Mesenchymal stem cell (in vitro differentiated cells and primary cell): ENCODE data around the gene CAPN9.
A peak's percentile ranks its signal among the peaks of the same experiment; 100 is the strongest.

ENCODE experiments used
- DNase-seq: peaks from one replicate; pipeline ENCODE4 v3.0.0-alpha.2; 2013
- H2AFZ ChIP-seq: one replicate; pipeline ENCODE4 v1.6.1; 2013; ENCODE audit warnings: low read depth, mild to moderate bottlenecking, control low read depth, inconsistent platforms, low read length, moderate library complexity
- H2AK5ac ChIP-seq: 2 replicates; pipeline ENCODE4 v1.6.1; 2013; ENCODE audit warnings: low read length, moderate library complexity, mild to moderate bottlenecking, inconsistent platforms; ENCODE audit not compliant: severe bottlenecking
- H2BK120ac ChIP-seq: one replicate; pipeline ENCODE4 v1.6.1; 2013; ENCODE audit warnings: low read depth, mild to moderate bottlenecking, inconsistent platforms, low read length, moderate library complexity
- H2BK12ac ChIP-seq, 2 experiments: one replicate each; pipeline ENCODE4 v1.6.1; 2013; ENCODE audit warnings: inconsistent platforms in 2 of 2, low read length in 2 of 2, mild to moderate bottlenecking in 2 of 2, moderate library complexity in 2 of 2, control low read depth in 1 of 2
- H2BK15ac ChIP-seq: one replicate; pipeline ENCODE4 v1.6.1; 2013; ENCODE audit warnings: mild to moderate bottlenecking, low read depth, inconsistent platforms; ENCODE audit not compliant: poor library complexity, severe bottlenecking
- H2BK5ac ChIP-seq: 2 replicates; pipeline ENCODE4 v1.6.1; 2013; ENCODE audit warnings: low read depth, mild to moderate bottlenecking, low read length, control low read depth, inconsistent platforms; ENCODE audit not compliant: poor library complexity, severe bottlenecking
- H3K14ac ChIP-seq, 2 experiments: one replicate each; pipeline ENCODE4 v1.6.1; 2013; ENCODE audit warnings: inconsistent platforms in 2 of 2, low read length in 2 of 2, control low read depth in 1 of 2, mild to moderate bottlenecking in 1 of 2, moderate library complexity in 1 of 2
- H3K18ac ChIP-seq, 2 experiments: one replicate each; pipeline ENCODE4 v1.6.1; 2013; ENCODE audit warnings: inconsistent platforms in 2 of 2, low read length in 2 of 2, control low read depth in 1 of 2, low read depth in 1 of 2, mild to moderate bottlenecking in 1 of 2
- H3K23ac ChIP-seq, 2 experiments: one replicate each; pipeline ENCODE4 v1.6.1; 2013; ENCODE audit warnings: inconsistent platforms in 2 of 2, low read length in 2 of 2, mild to moderate bottlenecking in 2 of 2, moderate library complexity in 2 of 2, control low read depth in 1 of 2
- H3K27ac ChIP-seq: 2 replicates; pipeline ENCODE4 v1.5.1; 2013; ENCODE audit warnings: mild to moderate bottlenecking, moderate library complexity, low read length, control low read depth, inconsistent platforms; ENCODE audit not compliant: poor library complexity, severe bottlenecking
- H3K27me3 ChIP-seq, 2 experiments: 2 replicates each; pipeline versions ENCODE4 v1.6.1 to v1.7.0; 2013; ENCODE audit warnings: low read length in 2 of 2, mild to moderate bottlenecking in 2 of 2, moderate library complexity in 2 of 2, control low read depth in 1 of 2, inconsistent platforms in 1 of 2; ENCODE audit not compliant: control insufficient read depth in 1 of 2, insufficient read depth in 1 of 2
- H3K36me3 ChIP-seq, 2 experiments: 2 replicates each; pipeline versions ENCODE4 v1.6.1 to v1.7.0; 2013; ENCODE audit warnings: low read length in 2 of 2, control low read depth in 1 of 2, inconsistent platforms in 1 of 2, low read depth in 1 of 2, mild to moderate bottlenecking in 1 of 2; ENCODE audit not compliant: insufficient read depth in 2 of 2, control insufficient read depth in 1 of 2
- H3K4ac ChIP-seq, 2 experiments: one replicate each; pipeline ENCODE4 v1.6.1; 2013; ENCODE audit warnings: inconsistent platforms in 2 of 2, low read length in 2 of 2, mild to moderate bottlenecking in 2 of 2, moderate library complexity in 2 of 2, control low read depth in 1 of 2, low read depth in 1 of 2
- H3K4me1 ChIP-seq: 2 replicates; pipeline ENCODE4 v1.6.1; 2013; ENCODE audit warnings: low read depth, low read length, control low read depth; ENCODE audit not compliant: control insufficient read depth, insufficient read depth
- H3K4me2 ChIP-seq: 2 replicates; pipeline ENCODE4 v1.6.1; 2013; ENCODE audit warnings: low read length, mild to moderate bottlenecking, inconsistent platforms; ENCODE audit not compliant: poor library complexity, severe bottlenecking
- H3K4me3 ChIP-seq, 2 experiments: 2 replicates each; pipeline versions ENCODE4 v1.5.1 to v1.7.0; 2013; ENCODE audit warnings: low read length in 2 of 2, mild to moderate bottlenecking in 2 of 2, control low read depth in 1 of 2, low read depth in 1 of 2; ENCODE audit not compliant: insufficient read depth in 1 of 2
- H3K79me1 ChIP-seq: replicated peaks from 2 replicates; pipeline ENCODE4 v1.6.1; 2013; ENCODE audit warnings: mild to moderate bottlenecking, control low read depth, low read length, inconsistent platforms; ENCODE audit not compliant: poor library complexity, severe bottlenecking
- H3K9ac ChIP-seq: 2 replicates; pipeline ENCODE4 v1.7.0; 2013; ENCODE audit warnings: mild to moderate bottlenecking, low read length, moderate library complexity
- H3K9me3 ChIP-seq: 2 replicates; pipeline ENCODE4 v1.7.0; 2013; ENCODE audit warnings: mild to moderate bottlenecking, low read length; ENCODE audit not compliant: control insufficient read depth
- H4K8ac ChIP-seq: one replicate; pipeline ENCODE4 v1.6.1; 2013; ENCODE audit warnings: inconsistent platforms, mild to moderate bottlenecking, low read length, moderate library complexity
- H4K91ac ChIP-seq: one replicate; pipeline ENCODE4 v1.6.1; 2013; ENCODE audit warnings: mild to moderate bottlenecking, low read length, inconsistent platforms
- WGBS: methylation state at CpG from one replicate; pipeline ENCODE4 v1.1.7; 2013; ENCODE audit warnings: mixed read lengths; 5-methylcytosine and 5-hydroxymethylcytosine counted together

Gene CAPN9

DNA sequence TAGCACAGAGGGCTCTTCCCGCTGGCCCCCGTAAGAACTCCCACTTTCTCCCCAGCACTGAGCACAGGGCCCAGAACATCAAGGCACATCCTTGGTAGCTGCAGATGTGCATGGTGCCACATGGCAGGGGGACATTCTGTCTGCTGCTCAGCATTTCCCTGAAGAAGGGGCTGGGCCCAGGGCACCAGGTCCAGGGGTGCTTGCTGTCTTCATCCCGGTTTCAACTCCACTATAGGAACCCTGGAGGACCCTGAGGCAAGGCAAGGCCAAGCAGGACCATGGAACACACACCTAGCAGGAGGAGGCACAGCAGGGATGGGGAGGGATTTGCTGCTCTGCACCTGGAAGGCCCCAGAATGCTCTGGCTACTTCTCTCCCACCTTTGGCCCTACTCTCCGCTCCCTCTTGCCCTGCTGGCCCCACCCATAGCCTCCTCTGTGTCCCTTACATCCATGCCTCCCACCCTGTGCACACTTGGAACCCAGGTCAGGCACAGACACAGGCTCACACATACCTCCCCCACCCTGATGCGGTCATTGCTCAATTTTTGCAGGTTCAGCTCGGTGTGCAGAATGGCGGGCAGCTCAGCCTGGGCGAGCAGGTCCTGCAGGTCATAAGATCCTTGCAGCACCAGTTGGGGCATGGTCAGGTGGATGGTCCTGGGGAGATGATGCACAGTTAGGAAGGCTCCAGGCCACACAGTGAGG is 43.4 kb upstream of the CAPN9 start:
- no peak overlapping the region for H2AFZ ChIP-seq
- no peaks in the 10 kb centered on the region for H3K9me3 ChIP-seq
- H4K8ac ChIP-seq: no peak overlapping the region
- no peaks in the 10 kb centered on the region for H3K36me3 ChIP-seq
- no peak overlapping the region for H2AK5ac ChIP-seq
- DNase-seq: no peak
- H3K4me2 ChIP-seq: no peak overlapping the region
- no peak overlapping the region for H4K91ac ChIP-seq
- H3K27me3 ChIP-seq: peaks cover 4 to 19% of the 10 kb centered on the region in 2 experiments
- H3K18ac ChIP-seq: no peak overlapping the region
- H3K14ac ChIP-seq: peak overlapping the region in 1 of 2 experiments; percentile 9
- no peak overlapping the region for H3K4me3 ChIP-seq
- H3K9ac ChIP-seq: no peak overlapping the region
- no peak overlapping the region for H2BK5ac ChIP-seq
- H2BK15ac ChIP-seq: no peak overlapping the region
- H3K23ac ChIP-seq: no peak overlapping the region
- H2BK120ac ChIP-seq: no peak overlapping the region
- H2BK12ac ChIP-seq: no peak overlapping the region
- WGBS: 95% methylated on average over 8 of the region's 8 CpGs
- H3K79me1 ChIP-seq: no peaks in the 10 kb centered on the region
- no peak overlapping the region for H3K4ac ChIP-seq
- H3K4me1 ChIP-seq: peaks cover 9% of the 10 kb centered on the region
- H3K27ac ChIP-seq: no peak overlapping the region

DNA sequence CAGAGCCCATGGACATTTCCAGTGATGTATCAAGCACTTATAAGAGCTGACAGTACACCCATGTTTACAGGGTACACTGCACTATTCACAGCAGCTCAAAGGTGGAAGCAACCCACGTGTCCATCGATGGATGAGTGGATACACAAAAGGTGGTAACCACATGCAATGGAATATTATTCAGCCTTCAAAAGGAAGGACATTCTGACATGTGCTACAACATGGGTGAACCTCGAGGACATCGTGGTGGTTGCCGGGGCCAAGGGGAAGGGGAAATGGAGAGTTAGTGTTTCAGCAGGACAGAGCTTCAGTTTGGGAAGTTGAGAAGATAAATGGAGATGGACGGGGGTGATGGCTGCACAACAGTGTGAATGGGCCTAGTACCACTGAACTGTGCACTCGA is 42.4 kb upstream of the CAPN9 start:
- Histone ChIP-seq H3K14ac (no peak overlapping the region), H3K4me2 (no peak overlapping the region), H3K79me1 (no peaks in the 10 kb centered on the region), H2BK5ac (no peak overlapping the region), H3K23ac (no peak overlapping the region), H2AFZ (no peak overlapping the region), H3K9ac (no peak overlapping the region), H2BK12ac (no peak overlapping the region), H3K4ac (no peak overlapping the region), H3K27me3 (peaks cover 4 to 20% of the 10 kb centered on the region in 2 experiments), H3K4me1 (peaks cover 9% of the 10 kb centered on the region), H3K36me3 (no peaks in the 10 kb centered on the region), H3K27ac (no peak overlapping the region), H3K9me3 (no peaks in the 10 kb centered on the region), H3K4me3 (no peak overlapping the region), H3K18ac (no peak overlapping the region), H2BK120ac (no peak overlapping the region), H4K91ac (no peak overlapping the region), H4K8ac (no peak overlapping the region), H2BK15ac (no peak overlapping the region), H2AK5ac (no peak overlapping the region)
- WGBS: 89% methylated on average over 6 of the region's 7 CpGs
- no peak for DNase-seq

DNA sequence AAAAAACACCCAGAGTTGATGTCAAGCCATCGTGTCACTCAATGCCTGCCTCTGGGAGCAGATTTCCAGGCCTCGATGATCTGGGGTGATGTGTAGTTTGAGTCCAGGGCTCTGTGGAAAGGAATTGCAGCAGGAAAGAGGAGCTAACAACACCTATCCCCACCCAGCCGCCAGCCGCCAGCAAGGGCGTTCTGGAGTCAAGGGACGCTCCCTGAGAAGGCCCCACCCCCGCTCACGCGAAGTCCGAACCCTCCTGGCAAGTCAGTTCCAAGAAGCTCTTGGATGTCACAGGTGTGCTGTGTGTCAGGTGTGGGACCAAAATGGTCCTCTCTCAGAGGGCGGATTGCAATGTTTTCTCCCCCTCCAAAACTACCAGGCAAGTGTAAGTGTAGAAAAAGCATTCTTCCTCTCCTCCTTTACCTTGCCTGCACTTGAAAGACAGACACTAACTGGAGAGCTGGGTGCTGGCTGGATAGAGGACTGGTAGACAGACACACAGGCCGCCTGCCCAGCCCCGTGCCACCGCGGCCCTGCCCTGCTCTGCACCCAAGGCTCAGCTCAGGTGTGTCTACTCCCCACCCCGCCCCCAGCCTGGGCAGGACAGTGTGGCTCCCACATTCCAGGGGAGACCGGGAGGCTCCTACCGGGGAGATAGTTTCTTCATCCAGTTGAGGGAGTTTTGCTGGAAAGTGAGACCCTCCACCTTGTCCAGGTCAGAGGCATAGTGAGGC is 41.7 kb upstream of the CAPN9 start:
- no peak overlapping the region for H3K27ac ChIP-seq
- no peak for DNase-seq
- no peak overlapping the region for H3K9ac ChIP-seq
- no peak overlapping the region for H4K91ac ChIP-seq
- H2BK15ac ChIP-seq: no peak overlapping the region
- H3K4me1 ChIP-seq: peaks cover 9% of the 10 kb centered on the region
- H3K14ac ChIP-seq: no peak overlapping the region
- H2AK5ac ChIP-seq: no peak overlapping the region
- no peaks in the 10 kb centered on the region for H3K79me1 ChIP-seq
- H3K4ac ChIP-seq: no peak overlapping the region
- no peak overlapping the region for H2AFZ ChIP-seq
- H4K8ac ChIP-seq: no peak overlapping the region
- 91% methylated on average over 16 of the region's 18 CpGs for WGBS
- H3K36me3 ChIP-seq: no peaks in the 10 kb centered on the region
- H3K23ac ChIP-seq: no peak overlapping the region
- H3K27me3 ChIP-seq: peaks cover 4 to 20% of the 10 kb centered on the region in 2 experiments
- H2BK5ac ChIP-seq: no peak overlapping the region
- no peak overlapping the region for H2BK12ac ChIP-seq
- no peak overlapping the region for H3K4me3 ChIP-seq
- H3K9me3 ChIP-seq: no peaks in the 10 kb centered on the region
- H3K18ac ChIP-seq: no peak overlapping the region
- H3K4me2 ChIP-seq: no peak overlapping the region
- no peak overlapping the region for H2BK120ac ChIP-seq

DNA sequence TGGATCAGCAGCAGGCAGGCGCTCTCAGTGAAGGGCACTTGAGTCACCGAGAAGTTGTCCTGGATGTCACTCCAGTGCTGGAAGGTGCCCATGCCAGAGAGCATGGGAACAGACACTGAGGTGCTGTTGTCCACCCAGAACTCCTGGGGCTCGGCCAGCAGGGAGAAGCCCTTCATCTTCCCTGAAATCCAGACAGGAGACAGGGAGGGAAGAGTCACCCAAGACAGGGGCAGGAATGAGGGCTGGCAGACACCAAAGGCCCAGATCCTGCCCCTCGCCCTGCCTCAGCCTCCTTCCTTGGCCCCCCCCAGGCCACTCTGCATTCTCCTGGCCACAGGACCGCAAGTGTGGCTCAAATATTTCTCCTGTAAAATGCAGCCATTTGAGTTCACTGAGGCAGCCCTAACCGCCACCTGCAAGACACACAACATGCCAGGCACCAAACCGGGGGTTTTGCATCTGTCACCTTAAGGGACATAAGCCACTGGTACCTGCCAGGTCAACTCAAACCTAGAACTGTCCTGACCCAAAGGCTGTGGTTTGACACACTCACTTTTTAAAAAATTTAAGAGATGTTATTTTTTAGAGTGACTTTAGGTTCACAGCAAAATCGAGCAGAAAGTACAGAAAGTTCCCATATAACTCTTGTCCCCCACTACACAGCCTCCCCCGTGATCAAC is 41.0 kb upstream of the CAPN9 start:
- no peaks in the 10 kb centered on the region for H3K79me1 ChIP-seq
- no peaks in the 10 kb centered on the region for H3K9me3 ChIP-seq
- no peak overlapping the region for H2AK5ac ChIP-seq
- H3K4me1 ChIP-seq: peaks cover 9% of the 10 kb centered on the region
- no peak overlapping the region for H2AFZ ChIP-seq
- H3K4ac ChIP-seq: no peak overlapping the region
- 78% methylated on average over 9 of the region's 9 CpGs for WGBS
- no peak overlapping the region for H2BK5ac ChIP-seq
- no peak for DNase-seq
- no peak overlapping the region for H4K91ac ChIP-seq
- no peak overlapping the region for H3K18ac ChIP-seq
- H2BK120ac ChIP-seq: no peak overlapping the region
- H3K27ac ChIP-seq: no peak overlapping the region
- no peak overlapping the region for H3K23ac ChIP-seq
- no peak overlapping the region for H2BK12ac ChIP-seq
- no peaks in the 10 kb centered on the region for H3K36me3 ChIP-seq
- no peak overlapping the region for H4K8ac ChIP-seq
- no peak overlapping the region for H3K14ac ChIP-seq
- H3K9ac ChIP-seq: no peak overlapping the region
- H3K4me3 ChIP-seq: no peak overlapping the region
- no peak overlapping the region for H2BK15ac ChIP-seq
- H3K4me2 ChIP-seq: no peak overlapping the region
- peaks cover 4 to 20% of the 10 kb centered on the region in 2 experiments for H3K27me3 ChIP-seq
